Right lobe of liver (tissue), 6 donors: ENCODE measurements around the gene LRRC56. TPM values are rescaled to one million over a fixed set of nuclear protein-coding genes. Genes with fewer than 3 reads are reported as not detected.

Experiments used
- ATAC-seq, 4 donors: fragments of 200-7000 bp; cut with Tn5 transposase; one replicate each; pipeline ENCODE4 v1.9.1; 2020; ENCODE audit warnings: mild to moderate bottlenecking in 4 of 4, moderate library complexity in 4 of 4
- DNase-seq, 3 donors: peaks; one replicate each; pipeline ENCODE4 v3.0.0-alpha.2; 2020
- H3K27ac ChIP-seq, 3 donors: fragments of 200-600 bp; one replicate each; pipeline ENCODE4 v1.8.0; 2022
- H3K27me3 ChIP-seq, 2 donors: fragments of 200-600 bp; one replicate each; pipeline ENCODE4 v1.8.0; 2022
- H3K36me3 ChIP-seq, 4 donors: fragments of 200-600 bp; sonication (generic) in 1 of 4; one replicate each; pipeline versions ENCODE4 v1.5.1 to v1.8.0; 2017 to 2022; ENCODE audit warnings: control low read depth in 1 of 4
- H3K4me1 ChIP-seq, 4 donors: fragments of 200-600 bp; sonication (generic) in 1 of 4; one replicate each; pipeline versions ENCODE4 v1.5.1 to v1.8.0; 2017 to 2022; ENCODE audit warnings: control low read depth in 1 of 4
- H3K4me3 ChIP-seq, 3 donors: fragments of 200-600 bp; one replicate each; pipeline ENCODE4 v1.8.0; 2022
- H3K9me3 ChIP-seq, 4 donors: fragments of 200-600 bp; sonication (generic) in 1 of 4; one replicate each; pipeline versions ENCODE4 v1.5.1 to v1.8.0; 2017 to 2022; ENCODE audit warnings: control low read depth in 1 of 4
- POLR2A ChIP-seq: fragments of 450-650 bp; IDR thresholded peaks from one replicate; pipeline ENCODE4 v1.6.1; 2017; ENCODE audit warnings: antibody characterized with exemption, mild to moderate bottlenecking
- WGBS: methylation state at CpG from one replicate; pipeline ENCODE4 v1.1.6; 2018; ENCODE audit warnings: low coverage, low lambda C conversion rate; ENCODE audit not compliant: insufficient coverage; ENCODE audit errors: missing lambda C conversion rate; 5-methylcytosine and 5-hydroxymethylcytosine counted together
- intact Hi-C, 2 donors: fragments of 100-400 bp; cut with DNase I; formaldehyde crosslinking; loops; one replicate each; pipeline versions ENCODE4 v1.11.2 to v1.14.1; 2022
- total RNA-seq, 6 experiments: library from RNA; depleted of rRNA in 2 of 6; stranded (reverse); fragments of >200 nt in 2 of 6; fragmentation: NEBNext Ultra II Directional in 3 of 6; extraction: Animal tissue kit (Norgen Biotek cat#: 25700) in 3 of 6; gene quantifications; one replicate each; pipeline versions ENCODE4 v1.1.0 to v1.2.4, GENCODE V29; 2016 to 2023
- TF ChIP-seq, protein P1 (sequence below), 4 donors: fragments of 200-600 bp in 3 of 4; fragments of 450-650 bp in 1 of 4; IDR thresholded peaks; one replicate each; pipeline versions ENCODE4 v1.5.1 to v1.8.0; 2016 to 2022; ENCODE audit warnings: antibody characterized with exemption in 4 of 4, mild to moderate bottlenecking in 2 of 4
- donor health status: DM: no; HTN: yes; CAD: no.
- donor health status: DM: no; HTN: no; CAD: no.
- donor health status: DM: no; HTN: no; CAD: no.
- donor health status: DM: no; HTN: yes; CAD: no.
- donor health status: DM: no; HTN: yes; CAD: no.

Gene LRRC56
- total RNA-seq, 6 experiments from 2014 or later = 0.12 to 1.1 (median 0.71) TPM; not detected in 1

DNA sequence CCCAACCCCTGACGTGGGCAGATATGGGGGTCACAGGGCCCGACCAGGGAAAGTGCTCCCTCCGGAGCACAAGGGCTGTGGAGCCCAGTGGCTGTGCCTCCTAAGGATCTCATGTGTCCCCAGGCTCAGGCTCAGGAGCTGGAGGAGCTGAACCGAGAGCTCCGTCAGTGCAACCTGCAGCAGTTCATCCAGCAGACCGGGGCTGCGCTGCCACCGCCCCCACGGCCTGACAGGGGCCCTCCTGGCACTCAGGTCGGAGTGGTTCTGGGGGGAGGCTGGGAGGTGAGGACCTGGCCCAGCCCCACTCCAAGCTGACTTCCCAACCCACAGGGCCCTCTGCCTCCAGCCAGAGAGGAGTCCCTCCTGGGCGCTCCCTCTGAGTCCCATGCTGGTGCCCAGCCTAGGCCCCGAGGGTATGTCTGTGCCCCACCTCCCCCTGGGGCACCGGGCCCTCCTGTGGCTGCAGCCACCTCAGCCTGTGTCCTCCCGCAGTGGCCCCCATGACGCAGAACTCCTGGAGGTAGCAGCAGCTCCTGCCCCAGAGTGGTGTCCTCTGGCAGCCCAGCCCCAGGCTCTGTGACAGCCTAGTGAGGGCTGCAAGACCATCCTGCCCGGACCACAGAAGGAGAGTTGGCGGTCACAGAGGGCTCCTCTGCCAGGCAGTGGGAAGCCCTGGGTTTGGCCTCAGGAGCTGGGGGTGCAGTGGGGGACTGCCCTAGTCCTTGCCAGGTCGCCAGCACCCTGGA is 25.9 kb downstream of the LRRC56 start:
- DNase-seq (no peak), ATAC-seq (no peak)
- no peak for TF ChIP-seq POLR2A
- TF ChIP-seq, protein P1, sequence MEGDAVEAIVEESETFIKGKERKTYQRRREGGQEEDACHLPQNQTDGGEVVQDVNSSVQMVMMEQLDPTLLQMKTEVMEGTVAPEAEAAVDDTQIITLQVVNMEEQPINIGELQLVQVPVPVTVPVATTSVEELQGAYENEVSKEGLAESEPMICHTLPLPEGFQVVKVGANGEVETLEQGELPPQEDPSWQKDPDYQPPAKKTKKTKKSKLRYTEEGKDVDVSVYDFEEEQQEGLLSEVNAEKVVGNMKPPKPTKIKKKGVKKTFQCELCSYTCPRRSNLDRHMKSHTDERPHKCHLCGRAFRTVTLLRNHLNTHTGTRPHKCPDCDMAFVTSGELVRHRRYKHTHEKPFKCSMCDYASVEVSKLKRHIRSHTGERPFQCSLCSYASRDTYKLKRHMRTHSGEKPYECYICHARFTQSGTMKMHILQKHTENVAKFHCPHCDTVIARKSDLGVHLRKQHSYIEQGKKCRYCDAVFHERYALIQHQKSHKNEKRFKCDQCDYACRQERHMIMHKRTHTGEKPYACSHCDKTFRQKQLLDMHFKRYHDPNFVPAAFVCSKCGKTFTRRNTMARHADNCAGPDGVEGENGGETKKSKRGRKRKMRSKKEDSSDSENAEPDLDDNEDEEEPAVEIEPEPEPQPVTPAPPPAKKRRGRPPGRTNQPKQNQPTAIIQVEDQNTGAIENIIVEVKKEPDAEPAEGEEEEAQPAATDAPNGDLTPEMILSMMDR (IDR thresholded peaks at IDR 0.05) = no peak
- intact Hi-C loops = no loop called here
- WGBS = 100% methylated on average over 1 of the region's 18 CpGs
- Histone ChIP-seq H3K4me3 (no peak overlapping the region), H3K27ac (no peak overlapping the region), H3K9me3 (no peaks in the 10 kb centered on the region), H3K4me1 (peaks cover 0 to 33% (median 13%) of the 10 kb centered on the region in 4 donors), H3K27me3 (no peaks in the 10 kb centered on the region), H3K36me3 (peaks cover 0 to 6% (median 2%) of the 10 kb centered on the region in 4 donors)

DNA sequence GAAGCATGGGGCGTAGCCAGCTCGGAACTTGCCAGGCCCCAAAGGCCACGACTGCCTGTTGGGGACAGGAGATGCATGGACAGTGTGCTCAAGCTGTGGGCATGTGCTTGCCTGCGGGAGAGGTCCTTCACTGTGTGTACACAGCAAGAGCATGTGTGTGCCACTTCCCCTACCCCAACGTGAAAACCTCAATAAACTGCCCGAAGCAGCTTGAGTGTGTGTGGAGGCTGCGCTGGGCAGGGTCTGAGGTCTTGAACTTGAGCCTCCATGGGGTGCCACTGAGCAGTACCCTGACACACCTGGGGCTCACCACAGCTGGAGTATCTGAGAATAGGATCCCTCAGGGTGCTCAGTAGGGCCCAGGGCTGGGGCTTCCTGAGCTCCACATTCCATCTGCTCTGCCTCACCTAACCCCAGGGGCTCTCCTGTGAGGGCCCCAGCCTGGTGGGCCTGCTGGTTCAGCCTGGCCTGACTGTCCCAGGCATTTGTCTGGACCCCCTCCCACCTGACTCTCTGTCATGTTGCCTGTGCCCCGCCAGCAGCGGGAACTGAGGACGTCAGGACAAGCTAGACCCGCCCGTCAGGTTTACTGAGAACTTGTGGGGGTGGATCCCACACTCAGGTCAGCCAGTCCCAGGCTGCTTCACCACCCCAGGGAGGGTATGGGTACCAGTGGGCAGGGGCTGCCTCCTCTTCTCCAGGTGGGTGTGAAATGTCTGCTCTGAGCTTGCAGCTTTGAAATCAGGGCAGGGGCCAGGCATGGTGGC is 26.7 kb downstream of the LRRC56 start:
- H3K4me1 ChIP-seq = peaks cover 0 to 34% (median 13%) of the 10 kb centered on the region in 4 donors
- intact Hi-C loops = no loop called here

DNA sequence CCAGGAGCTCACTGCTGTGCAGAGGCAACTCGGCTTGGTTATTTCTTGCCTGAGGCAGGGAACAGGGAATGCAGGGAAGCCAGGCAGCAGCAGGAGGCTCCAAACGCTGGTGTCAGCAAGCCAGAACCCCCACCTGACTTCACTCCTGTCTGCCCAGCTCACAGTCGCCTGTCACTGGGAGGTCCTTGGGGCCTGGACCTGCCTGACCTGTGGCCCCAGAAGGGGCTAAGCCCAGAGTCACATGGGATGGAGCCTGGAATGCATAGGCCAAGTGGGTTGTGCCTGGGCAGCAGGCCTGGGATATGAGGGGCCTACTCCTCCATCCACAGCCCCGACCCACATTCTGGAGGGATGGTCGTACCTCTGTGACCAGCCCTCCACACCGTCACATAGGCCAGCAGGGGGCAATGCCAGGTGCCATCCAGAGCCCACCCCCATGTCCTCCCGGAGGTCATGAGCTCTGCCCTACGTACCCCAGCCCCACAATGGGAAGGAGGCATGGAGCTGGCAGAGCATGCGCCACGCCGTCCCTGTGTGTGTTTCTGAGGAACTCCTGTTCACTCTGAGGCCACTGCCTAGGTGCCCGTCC is 28.7 kb downstream of the LRRC56 start:
- peaks cover 0 to 6% (median 2%) of the 10 kb centered on the region in 4 donors for H3K36me3 ChIP-seq
- intact Hi-C loops = no loop called here
- DNase-seq (no peak), ATAC-seq (no peak)
- peaks cover 0 to 32% (median 11%) of the 10 kb centered on the region in 4 donors for H3K4me1 ChIP-seq
- no peaks in the 10 kb centered on the region for H3K27me3 ChIP-seq
- WGBS = no CpG with 5 or more reads among the region's 12 CpGs
- H3K27ac ChIP-seq = no peak overlapping the region
- TF ChIP-seq POLR2A = no peak
- TF ChIP-seq, protein P1 (IDR thresholded peaks at IDR 0.05) = no peak
- H3K9me3 ChIP-seq = no peaks in the 10 kb centered on the region
- H3K4me3 ChIP-seq = no peak overlapping the region

More for the DNA sequence above, 26.7 kb downstream of the LRRC56 start:
- Histone ChIP-seq H3K36me3 (peaks cover 0 to 6% (median 2%) of the 10 kb centered on the region in 4 donors), H3K27me3 (no peaks in the 10 kb centered on the region), H3K27ac (no peak overlapping the region), H3K9me3 (no peaks in the 10 kb centered on the region), H3K4me3 (no peak overlapping the region)
- DNase-seq = no peak
- 78% methylated on average over 3 of the region's 12 CpGs for WGBS
- TF ChIP-seq, protein P1 (IDR thresholded peaks at IDR 0.05) = no peak
- no peak for TF ChIP-seq POLR2A
- no peak for ATAC-seq

DNA sequence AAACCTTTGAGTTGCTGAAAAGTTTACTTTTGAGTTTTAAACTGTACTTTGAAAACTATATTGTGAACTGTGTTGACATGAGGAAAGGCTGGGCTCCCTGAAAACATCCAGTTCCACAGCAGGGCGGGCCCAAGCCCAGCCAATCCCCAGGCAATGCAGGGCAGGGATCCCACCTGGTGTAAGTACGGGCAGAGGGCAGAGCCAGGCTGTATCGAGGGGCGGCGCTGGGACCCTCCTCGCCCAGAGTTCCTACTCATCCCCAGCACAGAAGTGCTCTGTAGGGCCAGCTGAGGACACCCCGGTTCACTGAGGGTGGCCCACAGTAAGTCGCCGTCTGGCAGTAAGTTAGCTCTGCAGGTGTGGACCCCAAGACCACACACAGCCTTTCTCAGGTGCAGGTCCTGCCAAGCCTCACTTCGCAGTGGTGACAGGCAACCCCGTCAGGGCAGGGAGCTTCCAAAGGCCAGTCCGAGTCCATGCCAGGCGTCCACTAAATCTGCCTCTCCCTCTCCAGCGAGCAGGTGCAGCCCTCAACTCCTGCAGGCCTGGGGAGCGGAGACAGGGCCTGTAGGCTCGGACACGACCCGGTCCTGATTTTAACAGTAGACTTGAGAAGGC is 29.8 kb downstream of the LRRC56 start:
- TF ChIP-seq POLR2A = no peak
- TF ChIP-seq, protein P1 (IDR thresholded peaks at IDR 0.05) = no peak
- Histone ChIP-seq H3K4me3 (peak overlapping the region in 2 of 3 donors; percentile 68 to 71), H3K36me3 (peaks cover 0 to 6% (median 2%) of the 10 kb centered on the region in 4 donors), H3K27ac (peak overlapping the region in 1 of 3 donors; percentile 79), H3K27me3 (no peaks in the 10 kb centered on the region), H3K4me1 (peaks cover 0 to 29% (median 10%) of the 10 kb centered on the region in 4 donors), H3K9me3 (no peaks in the 10 kb centered on the region)
- intact Hi-C loops = no loop called here
- no CpG with 5 or more reads among the region's 18 CpGs for WGBS
- DNase-seq (peak in 2 of 3 donors; percentile 57 to 67), ATAC-seq (no peak)
